H1 (cell line): Measurements from ENCODE around the gene C14orf93. TPM values are rescaled to one million over a fixed set of nuclear protein-coding genes. Genes with fewer than 3 reads are reported as not detected.

Experiments
- CHD1 ChIP-seq: IDR thresholded peaks from 2 replicates; pipeline ENCODE4 v1.6.1; 2012; ENCODE audit warnings: low read depth, low read length, improper control_type of control experiment
- EZH2 ChIP-seq: fragments of 200-600 bp; sonication (generic); IDR thresholded peaks from 2 replicates; pipeline ENCODE4 v1.7.1; 2012; ENCODE audit warnings: low read depth, mild to moderate bottlenecking, moderate library complexity, low read length, inconsistent platforms; ENCODE audit not compliant: severe bottlenecking
- JUN ChIP-seq: IDR thresholded peaks from 2 replicates; pipeline ENCODE4 v1.6.1; 2011; ENCODE audit warnings: low read depth, mild to moderate bottlenecking, improper control_type of control experiment, low read length
- SIN3A ChIP-seq, 2 experiments: IDR thresholded peaks in 1 of 2; conservative IDR thresholded peaks in 1 of 2; 2 replicates each; pipeline ENCODE4 v1.6.1; 2011 to 2012; ENCODE audit warnings: low read length in 2 of 2, improper control_type of control experiment in 1 of 2, low read depth in 1 of 2, mild to moderate bottlenecking in 1 of 2
- SP2 ChIP-seq: IDR thresholded peaks from 2 replicates; pipeline ENCODE4 v1.6.1; 2012; ENCODE audit warnings: mild to moderate bottlenecking, low read length, inconsistent platforms
- polyA plus RNA-seq, 7 experiments: library from polyadenylated mRNA; depleted of rRNA in 3 of 7; stranded (reverse) in 5 of 7; unstranded in 2 of 7; fragments of >200 nt in 5 of 7; fragments of 200-250 nt in 2 of 7; gene quantifications; 1 replicate in 5 of 7; 2 replicates in 1 of 7; 4 replicates in 1 of 7; pipeline versions ENCODE4 v1.2.1 to v1.2.3, GENCODE V29; 2011 to 2013; ENCODE audit warnings: missing spikeins in 2 of 7, mixed read lengths in 2 of 7
- total RNA-seq: library from RNA; stranded (reverse); fragmentation: NEBNext Ultra II Directional; extraction: Animal tissue kit (Norgen Biotek cat#: 25700); gene quantifications from 2 replicates; pipeline ENCODE4 v1.2.1, GENCODE V29; 2021
- TF ChIP-seq, protein P1 (sequence below): fragments of 300-600 bp; sonication (generic); IDR thresholded peaks from 2 replicates; pipeline ENCODE4 v1.7.1; 2012; ENCODE audit warnings: low read length, moderate library complexity, mild to moderate bottlenecking, inconsistent platforms; ENCODE audit not compliant: insufficient replicate concordance
- TF ChIP-seq, protein P2 (sequence below): IDR thresholded peaks from 2 replicates; pipeline ENCODE4 v1.6.1; 2011; ENCODE audit warnings: low read depth, mild to moderate bottlenecking, low read length; ENCODE audit not compliant: insufficient read depth

C14orf93 gene
- total and polyA plus RNA-seq, 2 of the 8 experiments (the other 6 are each of a cell fraction or from before 2014, with no cell fraction given): 7.8 to 8.2 TPM

DNA sequence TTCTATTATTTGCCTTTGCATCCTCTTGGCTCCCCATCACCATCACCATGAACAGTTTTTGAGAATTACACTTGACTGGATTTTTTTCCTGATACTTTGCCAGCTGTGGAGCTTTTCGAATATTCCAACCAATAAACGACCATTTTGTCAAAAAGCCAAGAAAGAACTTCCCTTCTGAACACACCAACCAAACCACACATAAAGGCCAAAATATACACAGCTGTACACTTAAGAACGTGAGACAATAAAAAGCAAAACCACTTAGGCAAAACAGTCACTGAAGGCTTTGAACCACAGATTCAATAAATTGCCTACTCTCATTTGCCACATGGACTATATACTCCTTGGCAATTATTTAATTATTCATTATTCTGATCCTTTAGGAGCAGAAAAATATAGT is 1.1 kb downstream of the C14orf93 start (continued):
- TF ChIP-seq, protein P1, sequence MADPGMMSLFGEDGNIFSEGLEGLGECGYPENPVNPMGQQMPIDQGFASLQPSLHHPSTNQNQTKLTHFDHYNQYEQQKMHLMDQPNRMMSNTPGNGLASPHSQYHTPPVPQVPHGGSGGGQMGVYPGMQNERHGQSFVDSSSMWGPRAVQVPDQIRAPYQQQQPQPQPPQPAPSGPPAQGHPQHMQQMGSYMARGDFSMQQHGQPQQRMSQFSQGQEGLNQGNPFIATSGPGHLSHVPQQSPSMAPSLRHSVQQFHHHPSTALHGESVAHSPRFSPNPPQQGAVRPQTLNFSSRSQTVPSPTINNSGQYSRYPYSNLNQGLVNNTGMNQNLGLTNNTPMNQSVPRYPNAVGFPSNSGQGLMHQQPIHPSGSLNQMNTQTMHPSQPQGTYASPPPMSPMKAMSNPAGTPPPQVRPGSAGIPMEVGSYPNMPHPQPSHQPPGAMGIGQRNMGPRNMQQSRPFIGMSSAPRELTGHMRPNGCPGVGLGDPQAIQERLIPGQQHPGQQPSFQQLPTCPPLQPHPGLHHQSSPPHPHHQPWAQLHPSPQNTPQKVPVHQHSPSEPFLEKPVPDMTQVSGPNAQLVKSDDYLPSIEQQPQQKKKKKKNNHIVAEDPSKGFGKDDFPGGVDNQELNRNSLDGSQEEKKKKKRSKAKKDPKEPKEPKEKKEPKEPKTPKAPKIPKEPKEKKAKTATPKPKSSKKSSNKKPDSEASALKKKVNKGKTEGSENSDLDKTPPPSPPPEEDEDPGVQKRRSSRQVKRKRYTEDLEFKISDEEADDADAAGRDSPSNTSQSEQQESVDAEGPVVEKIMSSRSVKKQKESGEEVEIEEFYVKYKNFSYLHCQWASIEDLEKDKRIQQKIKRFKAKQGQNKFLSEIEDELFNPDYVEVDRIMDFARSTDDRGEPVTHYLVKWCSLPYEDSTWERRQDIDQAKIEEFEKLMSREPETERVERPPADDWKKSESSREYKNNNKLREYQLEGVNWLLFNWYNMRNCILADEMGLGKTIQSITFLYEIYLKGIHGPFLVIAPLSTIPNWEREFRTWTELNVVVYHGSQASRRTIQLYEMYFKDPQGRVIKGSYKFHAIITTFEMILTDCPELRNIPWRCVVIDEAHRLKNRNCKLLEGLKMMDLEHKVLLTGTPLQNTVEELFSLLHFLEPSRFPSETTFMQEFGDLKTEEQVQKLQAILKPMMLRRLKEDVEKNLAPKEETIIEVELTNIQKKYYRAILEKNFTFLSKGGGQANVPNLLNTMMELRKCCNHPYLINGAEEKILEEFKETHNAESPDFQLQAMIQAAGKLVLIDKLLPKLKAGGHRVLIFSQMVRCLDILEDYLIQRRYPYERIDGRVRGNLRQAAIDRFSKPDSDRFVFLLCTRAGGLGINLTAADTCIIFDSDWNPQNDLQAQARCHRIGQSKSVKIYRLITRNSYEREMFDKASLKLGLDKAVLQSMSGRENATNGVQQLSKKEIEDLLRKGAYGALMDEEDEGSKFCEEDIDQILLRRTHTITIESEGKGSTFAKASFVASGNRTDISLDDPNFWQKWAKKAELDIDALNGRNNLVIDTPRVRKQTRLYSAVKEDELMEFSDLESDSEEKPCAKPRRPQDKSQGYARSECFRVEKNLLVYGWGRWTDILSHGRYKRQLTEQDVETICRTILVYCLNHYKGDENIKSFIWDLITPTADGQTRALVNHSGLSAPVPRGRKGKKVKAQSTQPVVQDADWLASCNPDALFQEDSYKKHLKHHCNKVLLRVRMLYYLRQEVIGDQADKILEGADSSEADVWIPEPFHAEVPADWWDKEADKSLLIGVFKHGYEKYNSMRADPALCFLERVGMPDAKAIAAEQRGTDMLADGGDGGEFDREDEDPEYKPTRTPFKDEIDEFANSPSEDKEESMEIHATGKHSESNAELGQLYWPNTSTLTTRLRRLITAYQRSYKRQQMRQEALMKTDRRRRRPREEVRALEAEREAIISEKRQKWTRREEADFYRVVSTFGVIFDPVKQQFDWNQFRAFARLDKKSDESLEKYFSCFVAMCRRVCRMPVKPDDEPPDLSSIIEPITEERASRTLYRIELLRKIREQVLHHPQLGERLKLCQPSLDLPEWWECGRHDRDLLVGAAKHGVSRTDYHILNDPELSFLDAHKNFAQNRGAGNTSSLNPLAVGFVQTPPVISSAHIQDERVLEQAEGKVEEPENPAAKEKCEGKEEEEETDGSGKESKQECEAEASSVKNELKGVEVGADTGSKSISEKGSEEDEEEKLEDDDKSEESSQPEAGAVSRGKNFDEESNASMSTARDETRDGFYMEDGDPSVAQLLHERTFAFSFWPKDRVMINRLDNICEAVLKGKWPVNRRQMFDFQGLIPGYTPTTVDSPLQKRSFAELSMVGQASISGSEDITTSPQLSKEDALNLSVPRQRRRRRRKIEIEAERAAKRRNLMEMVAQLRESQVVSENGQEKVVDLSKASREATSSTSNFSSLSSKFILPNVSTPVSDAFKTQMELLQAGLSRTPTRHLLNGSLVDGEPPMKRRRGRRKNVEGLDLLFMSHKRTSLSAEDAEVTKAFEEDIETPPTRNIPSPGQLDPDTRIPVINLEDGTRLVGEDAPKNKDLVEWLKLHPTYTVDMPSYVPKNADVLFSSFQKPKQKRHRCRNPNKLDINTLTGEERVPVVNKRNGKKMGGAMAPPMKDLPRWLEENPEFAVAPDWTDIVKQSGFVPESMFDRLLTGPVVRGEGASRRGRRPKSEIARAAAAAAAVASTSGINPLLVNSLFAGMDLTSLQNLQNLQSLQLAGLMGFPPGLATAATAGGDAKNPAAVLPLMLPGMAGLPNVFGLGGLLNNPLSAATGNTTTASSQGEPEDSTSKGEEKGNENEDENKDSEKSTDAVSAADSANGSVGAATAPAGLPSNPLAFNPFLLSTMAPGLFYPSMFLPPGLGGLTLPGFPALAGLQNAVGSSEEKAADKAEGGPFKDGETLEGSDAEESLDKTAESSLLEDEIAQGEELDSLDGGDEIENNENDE: no peak
- TF ChIP-seq JUN: no peak
- TF ChIP-seq SP2: no peak
- no peak for TF ChIP-seq EZH2
- TF ChIP-seq CHD1: no peak
- TF ChIP-seq, protein P2, sequence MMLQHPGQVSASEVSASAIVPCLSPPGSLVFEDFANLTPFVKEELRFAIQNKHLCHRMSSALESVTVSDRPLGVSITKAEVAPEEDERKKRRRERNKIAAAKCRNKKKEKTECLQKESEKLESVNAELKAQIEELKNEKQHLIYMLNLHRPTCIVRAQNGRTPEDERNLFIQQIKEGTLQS: no peak
- TF ChIP-seq SIN3A (conservative IDR thresholded peaks at IDR 0.05 in 1 of 2, IDR thresholded peaks at IDR 0.05 in 1 of 2; ENCODE audit: low read depth in 1 of 2, low read length in 2 of 2): no peak
